SK-N-SH (cell line): Measurements from ENCODE around the gene MAN1A1.

Source experiments
- EP300 ChIP-seq, 2 experiments: IDR thresholded peaks; 2 replicates each; pipeline versions ENCODE4 v1.4.0 to v1.6.1; 2012; ENCODE audit warnings: borderline replicate concordance in 1 of 2, low read depth in 1 of 2, low read length in 1 of 2
- MXI1 ChIP-seq: IDR thresholded peaks from 2 replicates; pipeline ENCODE4 v1.6.1; 2012; ENCODE audit warnings: mild to moderate bottlenecking, low read depth, low read length, improper control_type of control experiment
- POLR2AphosphoS5 ChIP-seq: IDR thresholded peaks from 2 replicates; pipeline ENCODE4 v1.6.1; 2012; ENCODE audit warnings: low read depth, low read length
- RFX5 ChIP-seq: IDR thresholded peaks from 2 replicates; pipeline ENCODE4 v1.6.1; 2012; ENCODE audit warnings: mild to moderate bottlenecking, improper control_type of control experiment, low read length
- TAF1 ChIP-seq: IDR thresholded peaks from 2 replicates; pipeline ENCODE4 v1.6.1; 2012; ENCODE audit warnings: low read depth, mild to moderate bottlenecking, low read length, moderate library complexity, borderline replicate concordance
- TF ChIP-seq, protein P1 (sequence below): IDR thresholded peaks from 2 replicates; pipeline ENCODE4 v1.6.1; 2012; ENCODE audit warnings: mild to moderate bottlenecking, low read depth, low read length, moderate library complexity
- TF ChIP-seq, protein P2 (sequence below): fragments of 200-600 bp; sonication (generic); IDR thresholded peaks from 2 replicates; pipeline ENCODE4 v1.6.1; 2017; ENCODE audit warnings: antibody characterized with exemption, mild to moderate bottlenecking, moderate library complexity
- TF ChIP-seq, protein P3 (sequence below): IDR thresholded peaks from 2 replicates; pipeline ENCODE4; 2012
- TF ChIP-seq, protein P4 (sequence below): IDR thresholded peaks from 2 replicates; pipeline ENCODE4 v1.4.0; 2012; ENCODE audit warnings: low read depth, borderline replicate concordance

DNA sequence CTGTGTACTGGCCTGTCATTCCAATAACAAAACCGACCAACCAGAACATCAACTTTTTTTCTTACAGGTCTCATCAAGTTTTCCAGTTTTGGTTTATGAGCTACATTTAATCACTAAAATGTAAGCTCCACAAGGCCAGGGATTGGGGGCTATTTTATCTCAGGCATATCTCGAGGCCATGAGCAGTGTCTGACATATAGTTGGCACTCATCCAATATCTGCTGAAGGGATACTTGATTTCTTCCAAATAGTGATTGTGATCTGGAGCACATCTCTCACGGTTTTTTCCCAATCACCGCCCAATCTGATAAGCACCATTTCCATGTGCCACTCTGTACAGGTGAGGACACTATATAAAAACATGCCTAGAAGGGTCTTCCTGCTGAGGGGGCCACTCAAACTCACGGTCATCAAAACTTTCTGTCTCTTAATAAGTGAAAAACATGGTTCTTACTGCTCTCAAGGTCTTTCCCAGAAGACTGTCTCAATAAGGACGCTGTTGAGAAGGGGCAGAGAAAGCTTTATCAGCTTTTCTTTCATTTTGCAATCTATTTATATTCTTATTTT lies 65.5 kb downstream of the MAN1A1 start:
- TF ChIP-seq TAF1 = no peak
- TF ChIP-seq POLR2AphosphoS5 = no peak
- TF ChIP-seq RFX5 = no peak
- TF ChIP-seq, protein P1, sequence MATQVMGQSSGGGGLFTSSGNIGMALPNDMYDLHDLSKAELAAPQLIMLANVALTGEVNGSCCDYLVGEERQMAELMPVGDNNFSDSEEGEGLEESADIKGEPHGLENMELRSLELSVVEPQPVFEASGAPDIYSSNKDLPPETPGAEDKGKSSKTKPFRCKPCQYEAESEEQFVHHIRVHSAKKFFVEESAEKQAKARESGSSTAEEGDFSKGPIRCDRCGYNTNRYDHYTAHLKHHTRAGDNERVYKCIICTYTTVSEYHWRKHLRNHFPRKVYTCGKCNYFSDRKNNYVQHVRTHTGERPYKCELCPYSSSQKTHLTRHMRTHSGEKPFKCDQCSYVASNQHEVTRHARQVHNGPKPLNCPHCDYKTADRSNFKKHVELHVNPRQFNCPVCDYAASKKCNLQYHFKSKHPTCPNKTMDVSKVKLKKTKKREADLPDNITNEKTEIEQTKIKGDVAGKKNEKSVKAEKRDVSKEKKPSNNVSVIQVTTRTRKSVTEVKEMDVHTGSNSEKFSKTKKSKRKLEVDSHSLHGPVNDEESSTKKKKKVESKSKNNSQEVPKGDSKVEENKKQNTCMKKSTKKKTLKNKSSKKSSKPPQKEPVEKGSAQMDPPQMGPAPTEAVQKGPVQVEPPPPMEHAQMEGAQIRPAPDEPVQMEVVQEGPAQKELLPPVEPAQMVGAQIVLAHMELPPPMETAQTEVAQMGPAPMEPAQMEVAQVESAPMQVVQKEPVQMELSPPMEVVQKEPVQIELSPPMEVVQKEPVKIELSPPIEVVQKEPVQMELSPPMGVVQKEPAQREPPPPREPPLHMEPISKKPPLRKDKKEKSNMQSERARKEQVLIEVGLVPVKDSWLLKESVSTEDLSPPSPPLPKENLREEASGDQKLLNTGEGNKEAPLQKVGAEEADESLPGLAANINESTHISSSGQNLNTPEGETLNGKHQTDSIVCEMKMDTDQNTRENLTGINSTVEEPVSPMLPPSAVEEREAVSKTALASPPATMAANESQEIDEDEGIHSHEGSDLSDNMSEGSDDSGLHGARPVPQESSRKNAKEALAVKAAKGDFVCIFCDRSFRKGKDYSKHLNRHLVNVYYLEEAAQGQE = no peak
- TF ChIP-seq MXI1 = no peak
- TF ChIP-seq EP300 (IDR thresholded peaks at IDR 0.05; ENCODE audit: borderline replicate concordance in 1 of 2, low read depth in 1 of 2, low read length in 1 of 2) = no peak
- TF ChIP-seq, protein P2, sequence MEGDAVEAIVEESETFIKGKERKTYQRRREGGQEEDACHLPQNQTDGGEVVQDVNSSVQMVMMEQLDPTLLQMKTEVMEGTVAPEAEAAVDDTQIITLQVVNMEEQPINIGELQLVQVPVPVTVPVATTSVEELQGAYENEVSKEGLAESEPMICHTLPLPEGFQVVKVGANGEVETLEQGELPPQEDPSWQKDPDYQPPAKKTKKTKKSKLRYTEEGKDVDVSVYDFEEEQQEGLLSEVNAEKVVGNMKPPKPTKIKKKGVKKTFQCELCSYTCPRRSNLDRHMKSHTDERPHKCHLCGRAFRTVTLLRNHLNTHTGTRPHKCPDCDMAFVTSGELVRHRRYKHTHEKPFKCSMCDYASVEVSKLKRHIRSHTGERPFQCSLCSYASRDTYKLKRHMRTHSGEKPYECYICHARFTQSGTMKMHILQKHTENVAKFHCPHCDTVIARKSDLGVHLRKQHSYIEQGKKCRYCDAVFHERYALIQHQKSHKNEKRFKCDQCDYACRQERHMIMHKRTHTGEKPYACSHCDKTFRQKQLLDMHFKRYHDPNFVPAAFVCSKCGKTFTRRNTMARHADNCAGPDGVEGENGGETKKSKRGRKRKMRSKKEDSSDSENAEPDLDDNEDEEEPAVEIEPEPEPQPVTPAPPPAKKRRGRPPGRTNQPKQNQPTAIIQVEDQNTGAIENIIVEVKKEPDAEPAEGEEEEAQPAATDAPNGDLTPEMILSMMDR = no peak
- TF ChIP-seq, protein P3, sequence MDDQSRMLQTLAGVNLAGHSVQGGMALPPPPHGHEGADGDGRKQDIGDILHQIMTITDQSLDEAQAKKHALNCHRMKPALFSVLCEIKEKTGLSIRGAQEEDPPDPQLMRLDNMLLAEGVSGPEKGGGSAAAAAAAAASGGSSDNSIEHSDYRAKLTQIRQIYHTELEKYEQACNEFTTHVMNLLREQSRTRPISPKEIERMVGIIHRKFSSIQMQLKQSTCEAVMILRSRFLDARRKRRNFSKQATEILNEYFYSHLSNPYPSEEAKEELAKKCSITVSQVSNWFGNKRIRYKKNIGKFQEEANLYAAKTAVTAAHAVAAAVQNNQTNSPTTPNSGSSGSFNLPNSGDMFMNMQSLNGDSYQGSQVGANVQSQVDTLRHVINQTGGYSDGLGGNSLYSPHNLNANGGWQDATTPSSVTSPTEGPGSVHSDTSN = no peak
- TF ChIP-seq, protein P4, sequence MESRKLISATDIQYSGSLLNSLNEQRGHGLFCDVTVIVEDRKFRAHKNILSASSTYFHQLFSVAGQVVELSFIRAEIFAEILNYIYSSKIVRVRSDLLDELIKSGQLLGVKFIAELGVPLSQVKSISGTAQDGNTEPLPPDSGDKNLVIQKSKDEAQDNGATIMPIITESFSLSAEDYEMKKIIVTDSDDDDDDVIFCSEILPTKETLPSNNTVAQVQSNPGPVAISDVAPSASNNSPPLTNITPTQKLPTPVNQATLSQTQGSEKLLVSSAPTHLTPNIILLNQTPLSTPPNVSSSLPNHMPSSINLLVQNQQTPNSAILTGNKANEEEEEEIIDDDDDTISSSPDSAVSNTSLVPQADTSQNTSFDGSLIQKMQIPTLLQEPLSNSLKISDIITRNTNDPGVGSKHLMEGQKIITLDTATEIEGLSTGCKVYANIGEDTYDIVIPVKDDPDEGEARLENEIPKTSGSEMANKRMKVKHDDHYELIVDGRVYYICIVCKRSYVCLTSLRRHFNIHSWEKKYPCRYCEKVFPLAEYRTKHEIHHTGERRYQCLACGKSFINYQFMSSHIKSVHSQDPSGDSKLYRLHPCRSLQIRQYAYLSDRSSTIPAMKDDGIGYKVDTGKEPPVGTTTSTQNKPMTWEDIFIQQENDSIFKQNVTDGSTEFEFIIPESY = no peak
